GM21737 (cell line): ENCODE data around the gene MAP4K4.

Source experiments
- ATAC-seq: cut with Tn5 transposase; IDR thresholded peaks from one replicate; pipeline ENCODE4 v1.9.1; 2021; ENCODE audit warnings: mild to moderate bottlenecking, moderate library complexity; ENCODE audit not compliant: unreplicated experiment

MAP4K4 gene

GRCh38 chr2:101788995-101789970, 91.8 kb downstream of the MAP4K4 start:
- no peak for ATAC-seq

GRCh38 chr2:101790416-101790815, 92.9 kb downstream of the MAP4K4 start:
- ATAC-seq: no peak

- no peak for ATAC-seq
Measured at GRCh38 chr2:101790857-101791256, 93.3 kb downstream of the MAP4K4 start.

- ATAC-seq: no peak
Measured at GRCh38 chr2:101792208-101792607, 94.7 kb downstream of the MAP4K4 start.

- ATAC-seq: no peak
Measured at GRCh38 chr2:101793277-101793969, 95.9 kb downstream of the MAP4K4 start.

- no peak for ATAC-seq
Measured at GRCh38 chr2:101794141-101794540, 96.6 kb downstream of the MAP4K4 start.

- ATAC-seq: no peak
Measured at GRCh38 chr2:101795033-101795432, 97.5 kb downstream of the MAP4K4 start.

- no peak for ATAC-seq
Measured at GRCh38 chr2:101796825-101797600, 99.5 kb downstream of the MAP4K4 start.

- no peak for ATAC-seq
Measured at GRCh38 chr2:101801496-101801895, 104.0 kb downstream of the MAP4K4 start.

GRCh38 chr2:101802329-101802728, 104.8 kb downstream of the MAP4K4 start:
- no peak for ATAC-seq

- ATAC-seq: no peak
Measured at GRCh38 chr2:101803128-101803527, 105.6 kb downstream of the MAP4K4 start.

GRCh38 chr2:101803945-101804696, 106.6 kb downstream of the MAP4K4 start:
- no peak for ATAC-seq

- no peak for ATAC-seq
Measured at GRCh38 chr2:101805152-101806088, 107.9 kb downstream of the MAP4K4 start.

GRCh38 chr2:101806123-101806522, 108.6 kb downstream of the MAP4K4 start:
- ATAC-seq: no peak

- ATAC-seq: no peak
Measured at GRCh38 chr2:101806701-101807100, 109.2 kb downstream of the MAP4K4 start.

- ATAC-seq: no peak
Measured at GRCh38 chr2:101807242-101807641, 109.7 kb downstream of the MAP4K4 start.

- ATAC-seq: no peak
Measured at GRCh38 chr2:101808006-101808562, 110.6 kb downstream of the MAP4K4 start.

- no peak for ATAC-seq
Measured at GRCh38 chr2:101809698-101810097, 112.2 kb downstream of the MAP4K4 start.
